Measurements from ENCODE around the gene EYA4.
"Not testable (repeated sequence)": the region's sequence is repeated elsewhere in the genome, so short reads cannot be mapped to it uniquely, and the experiment has no call there.

Gene EYA4

GRCh38 chr6:133362813-133363212 lies 121.7 kb downstream of the EYA4 start:
- H3K4me3 ChIP-seq (ENCODE audit: low read length), result no peak overlapping the region
- no peak for TF ChIP-seq ZNF274 (IDR thresholded peaks at IDR 0.05; ENCODE audit: low read depth, low read length)

GRCh38 chr6:133368664-133369063 lies 127.5 kb downstream of the EYA4 start:
- H3K4me3 ChIP-seq (ENCODE audit: low read length), result no peak overlapping the region
- TF ChIP-seq ZNF274 (IDR thresholded peaks at IDR 0.05; ENCODE audit: low read depth, low read length), result no peak

GRCh38 chr6:133369773-133370272 lies 128.7 kb downstream of the EYA4 start:
- no peak overlapping the region for H3K4me3 ChIP-seq (ENCODE audit: low read length)

GRCh38 chr6:133376743-133377142 lies 135.6 kb downstream of the EYA4 start:
- H3K4me3 ChIP-seq (ENCODE audit: low read length), result no peak overlapping the region
- TF ChIP-seq ZNF274 (IDR thresholded peaks at IDR 0.05; ENCODE audit: low read depth, low read length), result no peak

More at GRCh38 chr6:133369773-133370272, 128.7 kb downstream of the EYA4 start:
- TF ChIP-seq ZNF274 (IDR thresholded peaks at IDR 0.05; ENCODE audit: low read depth, low read length), result no peak

GRCh38 chr6:133377219-133377618 lies 136.1 kb downstream of the EYA4 start:
- TF ChIP-seq ZNF274 (IDR thresholded peaks at IDR 0.05; ENCODE audit: low read depth, low read length), result no peak
- no peak overlapping the region for H3K4me3 ChIP-seq (ENCODE audit: low read length)

GRCh38 chr6:133380047-133380446 lies 138.9 kb downstream of the EYA4 start:
- no peak overlapping the region for H3K4me3 ChIP-seq (ENCODE audit: low read length)
- no peak for TF ChIP-seq ZNF274 (IDR thresholded peaks at IDR 0.05; ENCODE audit: low read depth, low read length)

- H3K4me3 ChIP-seq (ENCODE audit: low read length), result no peak overlapping the region
- no peak for TF ChIP-seq ZNF274 (IDR thresholded peaks at IDR 0.05; ENCODE audit: low read depth, low read length)
These were observed 139.6 kb downstream of the EYA4 start for GRCh38 chr6:133380723-133381122.

GRCh38 chr6:133388731-133389130 lies 147.6 kb downstream of the EYA4 start:
- H3K4me3 ChIP-seq (ENCODE audit: low read length), result no peak overlapping the region
- TF ChIP-seq ZNF274 (IDR thresholded peaks at IDR 0.05; ENCODE audit: low read depth, low read length), result no peak

GRCh38 chr6:133390168-133390567 lies 149.0 kb downstream of the EYA4 start:
- no peak overlapping the region for H3K4me3 ChIP-seq (ENCODE audit: low read length)
- TF ChIP-seq ZNF274 (IDR thresholded peaks at IDR 0.05; ENCODE audit: low read depth, low read length), result no peak

- H3K4me3 ChIP-seq (ENCODE audit: low read length), result no peak overlapping the region
- TF ChIP-seq ZNF274 (IDR thresholded peaks at IDR 0.05; ENCODE audit: low read depth, low read length), result no peak
These were observed 150.9 kb downstream of the EYA4 start for GRCh38 chr6:133392015-133392414.

GRCh38 chr6:133392641-133393040 lies 151.5 kb downstream of the EYA4 start:
- TF ChIP-seq ZNF274 (IDR thresholded peaks at IDR 0.05; ENCODE audit: low read depth, low read length), result no peak
- H3K4me3 ChIP-seq (ENCODE audit: low read length), result no peak overlapping the region

- no peak overlapping the region for H3K4me3 ChIP-seq (ENCODE audit: low read length)
These were observed 152.7 kb downstream of the EYA4 start for GRCh38 chr6:133393891-133394290.

GRCh38 chr6:133394630-133395029 lies 153.5 kb downstream of the EYA4 start:
- no peak for TF ChIP-seq ZNF274 (IDR thresholded peaks at IDR 0.05; ENCODE audit: low read depth, low read length)
- H3K4me3 ChIP-seq (ENCODE audit: low read length), result no peak overlapping the region

More at GRCh38 chr6:133393891-133394290, 152.7 kb downstream of the EYA4 start:
- no peak for TF ChIP-seq ZNF274 (IDR thresholded peaks at IDR 0.05; ENCODE audit: low read depth, low read length)

- TF ChIP-seq ZNF274 (IDR thresholded peaks at IDR 0.05; ENCODE audit: low read depth, low read length), result no peak
These were observed 155.3 kb downstream of the EYA4 start for GRCh38 chr6:133396233-133396983.

GRCh38 chr6:133396984-133397348 lies 155.8 kb downstream of the EYA4 start:
- no peak overlapping the region for H3K4me3 ChIP-seq (ENCODE audit: low read length)
- no peak for TF ChIP-seq ZNF274 (IDR thresholded peaks at IDR 0.05; ENCODE audit: low read depth, low read length)

More at GRCh38 chr6:133396233-133396983, 155.3 kb downstream of the EYA4 start:
- no peak overlapping the region for H3K4me3 ChIP-seq (ENCODE audit: low read length)

- H3K4me3 ChIP-seq (ENCODE audit: low read length), result not testable (repeated sequence)
These were observed 156.4 kb downstream of the EYA4 start for GRCh38 chr6:133397601-133398000.

Measured in GM08714 (cell line).